HFFc6 (cell line): Measurements from ENCODE around the gene MAMLD1. TPM values are rescaled to one million over a fixed set of nuclear protein-coding genes. Genes with fewer than 3 reads are reported as not detected.

Experiments
- DNase-seq: peaks from one replicate; pipeline ENCODE4 v3.0.0-alpha.2; 2018
- H3K27ac Mint-ChIP-seq: 2 replicates; pipeline ENCODE4 v1.8.0; 2020; ENCODE audit warnings: mild to moderate bottlenecking, mixed read lengths
- H3K27me3 Mint-ChIP-seq: 2 replicates; pipeline ENCODE4 v1.8.0; 2021; ENCODE audit warnings: mild to moderate bottlenecking, moderate library complexity, mixed read lengths; ENCODE audit not compliant: insufficient read depth
- H3K36me3 Mint-ChIP-seq: 2 replicates; pipeline ENCODE4 v1.8.0; 2021; ENCODE audit warnings: low read depth, mixed read lengths
- H3K4me1 Mint-ChIP-seq: 2 replicates; pipeline ENCODE4 v1.8.0; 2020; ENCODE audit warnings: low read depth, mixed read lengths
- H3K4me3 Mint-ChIP-seq: 2 replicates; pipeline ENCODE4 v1.8.0; 2020; ENCODE audit warnings: mild to moderate bottlenecking, moderate library complexity, mixed read lengths
- H3K9me3 Mint-ChIP-seq: 2 replicates; pipeline ENCODE4 v1.8.0; 2020; ENCODE audit warnings: mild to moderate bottlenecking, mixed read lengths
- CTCF ChIP-seq: fragments of 200-600 bp; sonication (generic); IDR thresholded peaks from 2 replicates; pipeline ENCODE4 v1.5.0; 2021; ENCODE audit warnings: antibody characterized with exemption, mild to moderate bottlenecking
- total RNA-seq, 6 experiments: library from RNA; stranded (reverse); fragmentation: NEBNext Ultra II Directional; extraction: Animal tissue kit (Norgen Biotek cat#: 25700); gene quantifications; 2 replicates in 1 of 6; 3 replicates in 5 of 6; pipeline ENCODE4 v1.2.3, GENCODE V29; 2021

Gene MAMLD1
- total RNA-seq, 6 experiments from 2014 or later, result 4.0 to 5.3 (median 4.7) TPM

DNA sequence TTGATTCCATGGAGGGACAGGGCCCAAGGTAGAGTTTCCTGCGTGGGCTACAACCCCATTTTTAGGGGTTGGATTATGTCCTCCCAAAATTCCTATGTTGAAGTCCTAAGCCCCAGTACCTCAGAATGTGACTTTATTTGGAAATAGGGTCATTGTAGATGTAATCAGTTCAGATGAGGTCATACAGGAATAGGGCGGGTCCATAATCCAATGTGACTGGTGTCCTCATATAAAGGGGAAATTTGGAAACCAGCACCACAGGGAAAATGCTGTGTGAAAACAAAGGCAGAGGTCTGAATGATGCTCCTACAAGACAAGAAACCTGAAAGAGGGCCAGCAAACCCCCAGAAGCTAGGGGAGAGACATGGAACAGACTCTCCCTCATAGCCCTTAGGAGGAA, 31.1 kb upstream of the MAMLD1 start:
- H3K27me3 Mint-ChIP-seq, result peaks cover 3% of the 10 kb centered on the region; the same call in 1 of the 2 replicates
- H3K4me3 Mint-ChIP-seq, result no peak overlapping the region
- H3K36me3 Mint-ChIP-seq, result no peaks in the 10 kb centered on the region
- no peak overlapping the region for H3K27ac Mint-ChIP-seq
- H3K4me1 Mint-ChIP-seq, result no peaks in the 10 kb centered on the region; the same call in 1 of the 2 replicates
- DNase-seq, result no peak
- H3K9me3 Mint-ChIP-seq, result no peaks in the 10 kb centered on the region
- TF ChIP-seq CTCF, result no peak

DNA sequence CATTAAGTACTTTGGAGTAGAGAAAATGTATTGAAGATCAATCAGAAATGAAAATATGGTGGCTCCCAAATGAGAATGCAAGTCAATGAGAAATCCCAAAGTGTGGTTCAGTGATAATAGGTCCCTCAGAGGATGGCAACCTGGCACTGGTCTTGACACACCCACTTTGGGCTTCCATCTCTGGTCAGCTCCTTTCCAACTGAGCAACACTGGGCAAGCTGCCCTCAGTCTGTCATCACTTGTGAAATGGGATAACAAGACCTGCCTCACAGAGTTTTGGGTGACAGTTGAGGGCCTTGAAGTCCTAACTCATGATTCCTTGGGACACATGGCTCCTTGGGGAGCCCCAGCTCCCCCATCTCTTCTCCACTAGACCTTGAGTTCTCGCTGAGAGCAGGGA, 29.0 kb upstream of the MAMLD1 start:
- Mint-ChIP-seq H3K4me1 (peaks cover 8% of the 10 kb centered on the region; the same call in 1 of the 2 replicates), H3K4me3 (no peak overlapping the region), H3K9me3 (no peaks in the 10 kb centered on the region), H3K27ac (no peak overlapping the region), H3K27me3 (peaks cover 3% of the 10 kb centered on the region; the same call in 1 of the 2 replicates), H3K36me3 (no peaks in the 10 kb centered on the region)
- no peak for DNase-seq
- TF ChIP-seq CTCF, result no peak

- no peaks in the 10 kb centered on the region for H3K36me3 Mint-ChIP-seq
- DNase-seq, result no peak
- H3K27me3 Mint-ChIP-seq, result peaks cover 3% of the 10 kb centered on the region; the same call in 1 of the 2 replicates
- H3K4me3 Mint-ChIP-seq, result no peak overlapping the region
- no peak for TF ChIP-seq CTCF
- no peaks in the 10 kb centered on the region for H3K9me3 Mint-ChIP-seq
- no peak overlapping the region for H3K27ac Mint-ChIP-seq
- H3K4me1 Mint-ChIP-seq, result peaks cover 8% of the 10 kb centered on the region; the same call in 1 of the 2 replicates
These were observed 28.1 kb upstream of the MAMLD1 start for GRCh38 chrX:150334981-150335380.

GRCh38 chrX:150337026-150337425, 26.1 kb upstream of the MAMLD1 start:
- Mint-ChIP-seq H3K27ac (no peak overlapping the region), H3K4me1 (peaks cover 8% of the 10 kb centered on the region; the same call in 1 of the 2 replicates), H3K4me3 (no peak overlapping the region; the same call in 1 of the 2 replicates), H3K36me3 (no peaks in the 10 kb centered on the region), H3K27me3 (peaks cover 3% of the 10 kb centered on the region; the same call in 1 of the 2 replicates), H3K9me3 (no peaks in the 10 kb centered on the region)
- TF ChIP-seq CTCF, result no peak
- DNase-seq, result no peak

- Mint-ChIP-seq H3K4me3 (no peak overlapping the region; the same call in 1 of the 2 replicates), H3K4me1 (peaks cover 8% of the 10 kb centered on the region; the same call in 1 of the 2 replicates), H3K27me3 (peaks cover 3% of the 10 kb centered on the region; the same call in 1 of the 2 replicates), H3K9me3 (no peaks in the 10 kb centered on the region), H3K27ac (no peak overlapping the region), H3K36me3 (no peaks in the 10 kb centered on the region)
- no peak for DNase-seq
- no peak for TF ChIP-seq CTCF
These were observed 25.6 kb upstream of the MAMLD1 start for GRCh38 chrX:150337536-150337935.
